Measurements from ENCODE around the gene ZNF579. TPM values are rescaled to one million over a fixed set of nuclear protein-coding genes. Genes with fewer than 3 reads are reported as not detected.
A peak's percentile ranks its signal among the peaks of the same experiment; 100 is the strongest.

The ZNF579 gene
- total RNA-seq, 1 experiment from 2014 or later: 19.9 TPM

- Mint-ChIP-seq H3K4me3 (peak within 1 kb of the TSS in 1 of 2 experiments; percentile 28; a peak in 1 of 5 replicates), H3K9me3 (peaks cover 2 to 14% of the 10 kb centered on the region in 2 experiments; a peak in 2 of 5 replicates), H3K4me1 (peaks cover 20 to 45% of the 10 kb centered on the region in 2 experiments), H3K27me3 (ENCODE audit: low read depth) (peaks cover 16% of the 10 kb centered on the region), H3K36me3 (ENCODE audit: insufficient read depth in 1 of 3, low read depth in 3 of 3) (no peaks in the 10 kb centered on the region; a peak in 1 of 7 replicates), H3K27ac (peak within 1 kb of the TSS in 1 of 3 experiments; percentile 94; a peak in 3 of 7 replicates)
- no peak within 1 kb of the TSS for H3K9ac ChIP-seq (ENCODE audit: extremely low read depth, insufficient read length, low read length)
- no peaks in the 10 kb centered on the region for H3K79me1 ChIP-seq (ENCODE audit: insufficient read depth, low read depth, low read length, poor library complexity, severe bottlenecking)
- no peak within 1 kb of the TSS for H4K5ac ChIP-seq (ENCODE audit: insufficient read length, low read depth, low read length)
- H3K23ac ChIP-seq (ENCODE audit: insufficient read length, low read depth, low read length): no peak within 1 kb of the TSS
- no peaks in the 10 kb centered on the region for H3K79me2 ChIP-seq (ENCODE audit: insufficient read depth, low read length)
- H2AK5ac ChIP-seq (ENCODE audit: insufficient read length, low read length): no peak within 1 kb of the TSS
- no peak within 1 kb of the TSS for H2BK5ac ChIP-seq (ENCODE audit: insufficient read length, low read length)
- H4K20me1 ChIP-seq (ENCODE audit: control insufficient read depth, insufficient read depth, insufficient read length): no peaks in the 10 kb centered on the region
- H3K4ac ChIP-seq (ENCODE audit: low read depth, low read length): no peak within 1 kb of the TSS
- TF ChIP-seq CTCF (conservative IDR thresholded peaks at IDR 0.05): no peak
- H2BK12ac ChIP-seq (ENCODE audit: insufficient read length, low read depth, low read length): no peak within 1 kb of the TSS
- H3K56ac ChIP-seq (ENCODE audit: insufficient read length, low read depth, low read length): no peak within 1 kb of the TSS
- no peak within 1 kb of the TSS for H3K14ac ChIP-seq (ENCODE audit: insufficient read depth, low read length)
- no peak within 1 kb of the TSS for H3T11ph ChIP-seq (ENCODE audit: low read length)
- no peak within 1 kb of the TSS for H3K27ac ChIP-seq (ENCODE audit: insufficient read length, low read depth, low read length)
- H2BK20ac ChIP-seq (ENCODE audit: low read depth, low read length, poor library complexity, severe bottlenecking): no peak within 1 kb of the TSS
- H3K18ac ChIP-seq (ENCODE audit: insufficient read length, low read depth, low read length): peak within 1 kb of the TSS; percentile 11
- H3K4me1 ChIP-seq (ENCODE audit: insufficient read depth, low read length): no peaks in the 10 kb centered on the region
- no peak within 1 kb of the TSS for H2BK120ac ChIP-seq (ENCODE audit: low read depth, low read length, poor library complexity, severe bottlenecking)
- H3K27me3 ChIP-seq (ENCODE audit: insufficient read depth, low read length): no peaks in the 10 kb centered on the region
- H4K8ac ChIP-seq (replicated peaks; ENCODE audit: insufficient read length, low read depth, low read length): no peak within 1 kb of the TSS
- H3K9me3 ChIP-seq (ENCODE audit: control insufficient read depth, low read depth, low read length): no peaks in the 10 kb centered on the region
- H2AFZ ChIP-seq (ENCODE audit: low read length): no peak within 1 kb of the TSS
- no peak within 1 kb of the TSS for H4K91ac ChIP-seq (ENCODE audit: insufficient read length, low read depth, low read length)
- no peak within 1 kb of the TSS for H2BK15ac ChIP-seq (ENCODE audit: low read depth, low read length)
- peaks cover 7% of the 10 kb centered on the region for H3K23me2 ChIP-seq (ENCODE audit: insufficient read length, low read depth, low read length, poor library complexity, severe bottlenecking)
- no peak within 1 kb of the TSS for H3K4me2 ChIP-seq (ENCODE audit: insufficient read depth, insufficient read length, low read length)
- no peak for DNase-seq
- no CpG with 5 or more reads among the region's 10 CpGs for WGBS (ENCODE audit: extremely low coverage, insufficient read length, low lambda C conversion rate)
These were observed 35.2 kb downstream of the ZNF579 start, which contains the start of gene SBK3 for GRCh38 chr19:55545443-55545842. TSS of gene SBK3 (minus strand) at chr19:55545543. CDS start at chr19:55545543, 0 bp downstream.

Data from H9 (cell line).